ENCODE measurements around the gene OSCP1.

DNA sequence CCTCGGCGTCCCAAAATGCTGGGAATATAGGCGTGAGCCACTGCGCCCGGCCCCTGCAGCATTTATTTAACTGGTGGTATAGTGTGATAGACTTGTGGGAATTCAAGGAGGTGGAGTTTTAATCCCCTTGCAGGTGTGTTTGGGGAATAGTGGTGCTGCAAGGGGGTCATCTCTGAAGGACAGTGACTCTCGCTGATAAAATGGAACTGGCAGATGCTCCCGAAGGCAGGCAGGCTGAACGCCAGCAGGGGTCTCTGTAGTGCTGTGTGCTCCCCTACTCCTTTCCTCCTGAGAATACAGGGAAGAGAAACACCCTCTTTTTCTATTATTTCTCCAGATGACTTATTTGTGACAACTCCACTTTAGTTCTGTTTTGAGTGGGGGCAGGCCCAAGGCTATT is 4.0 kb downstream of the OSCP1 start:
- TF ChIP-seq, protein P1, sequence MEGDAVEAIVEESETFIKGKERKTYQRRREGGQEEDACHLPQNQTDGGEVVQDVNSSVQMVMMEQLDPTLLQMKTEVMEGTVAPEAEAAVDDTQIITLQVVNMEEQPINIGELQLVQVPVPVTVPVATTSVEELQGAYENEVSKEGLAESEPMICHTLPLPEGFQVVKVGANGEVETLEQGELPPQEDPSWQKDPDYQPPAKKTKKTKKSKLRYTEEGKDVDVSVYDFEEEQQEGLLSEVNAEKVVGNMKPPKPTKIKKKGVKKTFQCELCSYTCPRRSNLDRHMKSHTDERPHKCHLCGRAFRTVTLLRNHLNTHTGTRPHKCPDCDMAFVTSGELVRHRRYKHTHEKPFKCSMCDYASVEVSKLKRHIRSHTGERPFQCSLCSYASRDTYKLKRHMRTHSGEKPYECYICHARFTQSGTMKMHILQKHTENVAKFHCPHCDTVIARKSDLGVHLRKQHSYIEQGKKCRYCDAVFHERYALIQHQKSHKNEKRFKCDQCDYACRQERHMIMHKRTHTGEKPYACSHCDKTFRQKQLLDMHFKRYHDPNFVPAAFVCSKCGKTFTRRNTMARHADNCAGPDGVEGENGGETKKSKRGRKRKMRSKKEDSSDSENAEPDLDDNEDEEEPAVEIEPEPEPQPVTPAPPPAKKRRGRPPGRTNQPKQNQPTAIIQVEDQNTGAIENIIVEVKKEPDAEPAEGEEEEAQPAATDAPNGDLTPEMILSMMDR (IDR thresholded peaks at IDR 0.05) = no peak
- TF ChIP-seq POLR2A (IDR thresholded peaks at IDR 0.05) (no peak), EP300 (IDR thresholded peaks at IDR 0.05) (no peak)
